Tibial nerve (tissue), 3 donors: ENCODE results near the gene TBRG1.

Source experiments
- CTCF ChIP-seq, 5 experiments: fragments of 200-600 bp in 3 of 5; fragments of 450-650 bp in 2 of 5; sonication (generic) in 3 of 5; IDR thresholded peaks; one replicate each; pipeline ENCODE4 v1.5.1; 2016 to 2019; ENCODE audit warnings: antibody characterized with exemption in 5 of 5, mild to moderate bottlenecking in 3 of 5, moderate library complexity in 2 of 5
- POLR2A ChIP-seq, 2 donors: fragments of 450-650 bp; IDR thresholded peaks; one replicate each; pipeline ENCODE4 v1.6.1; 2017; ENCODE audit warnings: antibody characterized with exemption in 2 of 2, mild to moderate bottlenecking in 2 of 2, moderate library complexity in 2 of 2

- TF ChIP-seq POLR2A (IDR thresholded peaks at IDR 0.05): no peak
- TF ChIP-seq CTCF (IDR thresholded peaks at IDR 0.05): peak; percentile 75 to 79 (median 77)
These were observed 22.0 kb downstream of the TBRG1 start for GRCh38 chr11:124644426-124645280.
